ENCODE results near the gene FOXO4. TPM values are rescaled to one million over a fixed set of nuclear protein-coding genes. Genes with fewer than 3 reads are reported as not detected.

The FOXO4 gene
- total RNA-seq, 2 donors from 2014 or later: 10.9 to 16.5 TPM

- peak in 1 of 4 donors; percentile 28 for DNase-seq
- peak within 1 kb of the TSS in 1 of 4 donors; percentile 21 for H3K27ac ChIP-seq
- no peaks in the 10 kb centered on the region for H3K27me3 ChIP-seq
- TF ChIP-seq POLR2A (IDR thresholded peaks at IDR 0.05): peak in 1 of 3 donors; percentile 35
- TF ChIP-seq CTCF (IDR thresholded peaks at IDR 0.05): no peak
- no peak within 1 kb of the TSS for H3K4me3 ChIP-seq
- ATAC-seq: no peak
- H3K36me3 ChIP-seq (replicated peaks in 1 of 2; ENCODE audit: insufficient read depth in 1 of 2, low read depth in 2 of 2): no peaks in the 10 kb centered on the region
- H3K9me3 ChIP-seq: no peaks in the 10 kb centered on the region
- whole genome bisulfite sequencing, 2 donors: 50 to 65% methylated on average over 7 to 8 of the region's 8 CpGs
- H3K4me1 ChIP-seq: no peaks in the 10 kb centered on the region
- intact Hi-C loops (cut with DNase I): no loop called here
Measured at GRCh38 chrX:71111141-71111843, 15.6 kb downstream of the FOXO4 start, which contains the start of gene IL2RG. IL2RG (minus strand) TSS chrX:71111577; CDS start chrX:71111539, 38 bp downstream.

GRCh38 chrX:71111921-71112431, 16.3 kb downstream of the FOXO4 start:
- intact Hi-C loops (cut with DNase I): no loop called here
- ATAC-seq (no peak), DNase-seq (no peak)
- no peaks in the 10 kb centered on the region for H3K36me3 ChIP-seq (replicated peaks in 1 of 2; ENCODE audit: insufficient read depth in 1 of 2, low read depth in 2 of 2)
- H3K4me3 ChIP-seq: no peak overlapping the region
- 54 to 65% methylated on average over 5 of the region's 5 CpGs for WGBS, 2 donors
- no peaks in the 10 kb centered on the region for H3K9me3 ChIP-seq
- no peaks in the 10 kb centered on the region for H3K4me1 ChIP-seq
- no peaks in the 10 kb centered on the region for H3K27me3 ChIP-seq
- TF ChIP-seq POLR2A (IDR thresholded peaks at IDR 0.05) (no peak), CTCF (IDR thresholded peaks at IDR 0.05) (no peak)
- peak overlapping the region in 1 of 4 donors; percentile 21 for H3K27ac ChIP-seq

GRCh38 chrX:71117358-71117757, 21.7 kb downstream of the FOXO4 start:
- Histone ChIP-seq H3K36me3 (replicated peaks in 1 of 2; ENCODE audit: insufficient read depth in 1 of 2, low read depth in 2 of 2) (no peaks in the 10 kb centered on the region), H3K4me1 (peaks cover 14% of the 10 kb centered on the region), H3K4me3 (no peak overlapping the region), H3K27me3 (no peaks in the 10 kb centered on the region), H3K27ac (no peak overlapping the region), H3K9me3 (no peaks in the 10 kb centered on the region)
- TF ChIP-seq POLR2A (IDR thresholded peaks at IDR 0.05) (no peak), CTCF (IDR thresholded peaks at IDR 0.05) (no peak)
- no peak for ATAC-seq
- intact Hi-C loops (cut with DNase I): no loop called here
- no peak for DNase-seq
- 62 to 64% methylated on average over 10 of the region's 10 CpGs for WGBS, 2 donors

- DNase-seq (peak; percentile 77 to 84 (median 80)), ATAC-seq (peak; percentile 97)
- Histone ChIP-seq H3K36me3 (replicated peaks in 1 of 2; ENCODE audit: insufficient read depth in 1 of 2, low read depth in 2 of 2) (peaks cover 0 to 5% of the 10 kb centered on the region in 2 donors), H3K9me3 (no peaks in the 10 kb centered on the region), H3K27ac (peak within 1 kb of the TSS; percentile 4 to 83 (median 75)), H3K27me3 (no peaks in the 10 kb centered on the region), H3K4me3 (peak within 1 kb of the TSS; percentile 27 to 50), H3K4me1 (peaks cover 14% of the 10 kb centered on the region)
- intact Hi-C loops (cut with DNase I): no loop called here
- 1% methylated on average over 26 to 28 of the region's 56 CpGs for whole genome bisulfite sequencing, 2 donors
- TF ChIP-seq POLR2A (IDR thresholded peaks at IDR 0.05): peak in 2 of 3 donors; percentile 47 to 56
- no peak for TF ChIP-seq CTCF (IDR thresholded peaks at IDR 0.05)
Measured at GRCh38 chrX:71118032-71118984, 22.7 kb downstream of the FOXO4 start, which contains the start of gene MED12. MED12 (plus strand) TSS chrX:71118596; CDS start chrX:71118755, 159 bp downstream.
